ENCODE measurements around the gene FHL5.
A peak's percentile ranks its signal among the peaks of the same experiment; 100 is the strongest.

Gene FHL5

GRCh38 chr6:96528193-96528592 is 34.7 kb upstream of the FHL5 start:
- no peak for TF ChIP-seq CTCF (IDR thresholded peaks at IDR 0.05; ENCODE audit: low read depth, low read length)
- H3K36me3 ChIP-seq = peaks cover 13% of the 10 kb centered on the region
- no peak overlapping the region for H3K4me3 ChIP-seq (ENCODE audit: low read depth, low read length)
- DNase-seq = no peak
- no peaks in the 10 kb centered on the region for H3K9me3 ChIP-seq
- no peaks in the 10 kb centered on the region for H3K27me3 ChIP-seq
- H3K4me1 ChIP-seq = no peaks in the 10 kb centered on the region

- Histone ChIP-seq H3K9me3 (no peaks in the 10 kb centered on the region), H3K4me1 (no peaks in the 10 kb centered on the region), H3K36me3 (peaks cover 11% of the 10 kb centered on the region), H3K27me3 (no peaks in the 10 kb centered on the region), H3K4me3 (ENCODE audit: low read depth, low read length) (no peak overlapping the region)
- DNase-seq = no peak
- TF ChIP-seq CTCF (IDR thresholded peaks at IDR 0.05; ENCODE audit: low read depth, low read length) = no peak
Observed at GRCh38 chr6:96532399-96532798, 30.5 kb upstream of the FHL5 start.

- no peak for TF ChIP-seq CTCF (IDR thresholded peaks at IDR 0.05; ENCODE audit: low read depth, low read length)
- no peak overlapping the region for H3K4me3 ChIP-seq (ENCODE audit: low read depth, low read length)
- H3K36me3 ChIP-seq = peaks cover 11% of the 10 kb centered on the region
- H3K27me3 ChIP-seq = no peaks in the 10 kb centered on the region
- peaks cover 5% of the 10 kb centered on the region; the same call in 1 of the 2 replicates for H3K4me1 ChIP-seq
- no peaks in the 10 kb centered on the region for H3K9me3 ChIP-seq
- DNase-seq = no peak
Observed at GRCh38 chr6:96537726-96538125, 25.2 kb upstream of the FHL5 start.

GRCh38 chr6:96542702-96543101 is 20.2 kb upstream of the FHL5 start:
- H3K4me1 ChIP-seq = peaks cover 5% of the 10 kb centered on the region; the same call in 1 of the 2 replicates
- DNase-seq = peak; percentile 11
- H3K4me3 ChIP-seq (ENCODE audit: low read depth, low read length) = no peak overlapping the region
- no peaks in the 10 kb centered on the region for H3K27me3 ChIP-seq
- H3K36me3 ChIP-seq = peaks cover 15% of the 10 kb centered on the region
- H3K9me3 ChIP-seq = no peaks in the 10 kb centered on the region
- TF ChIP-seq CTCF (IDR thresholded peaks at IDR 0.05; ENCODE audit: low read depth, low read length) = peak; percentile 51

GRCh38 chr6:96545882-96546281 is 17.0 kb upstream of the FHL5 start:
- Histone ChIP-seq H3K9me3 (no peaks in the 10 kb centered on the region), H3K4me1 (no peaks in the 10 kb centered on the region), H3K4me3 (ENCODE audit: low read depth, low read length) (no peak overlapping the region), H3K36me3 (peaks cover 5% of the 10 kb centered on the region), H3K27me3 (no peaks in the 10 kb centered on the region)
- DNase-seq = no peak
- no peak for TF ChIP-seq CTCF (IDR thresholded peaks at IDR 0.05; ENCODE audit: low read depth, low read length)

GRCh38 chr6:96547654-96548053 is 15.3 kb upstream of the FHL5 start:
- TF ChIP-seq CTCF (IDR thresholded peaks at IDR 0.05; ENCODE audit: low read depth, low read length) = no peak
- Histone ChIP-seq H3K27me3 (no peaks in the 10 kb centered on the region), H3K36me3 (peaks cover 5% of the 10 kb centered on the region), H3K4me1 (no peaks in the 10 kb centered on the region), H3K4me3 (ENCODE audit: low read depth, low read length) (no peak overlapping the region), H3K9me3 (no peaks in the 10 kb centered on the region)
- DNase-seq = no peak
